GM12878 (cell line): Measurements from ENCODE around the gene GSE1. TPM values are rescaled to one million over a fixed set of nuclear protein-coding genes. Genes with fewer than 3 reads are reported as not detected.

ENCODE experiments used
- ATAC-seq: fragments of 200-7000 bp; cut with Tn5 transposase; 3 replicates; pipeline ENCODE4 v1.9.1; 2020; ENCODE audit warnings: mild to moderate bottlenecking, moderate library complexity
- BruUV-seq: library from RNA; stranded (reverse); fragments of 400-500 nt; replicated peaks from 2 replicates; lab custom pipeline; 2021; lab: Mats Ljungman, UMichigan
- CTCF ChIA-PET: fragments of 300-600 bp; sonication (Branson Sonifier 250); formaldehyde crosslinking; extraction: SDS; loops from one replicate; lab custom pipeline; 2021; ENCODE audit warnings: inconsistent platforms; lab: Yijun Ruan, JAX
- POLR2A ChIA-PET: fragments of 350-600 bp; formaldehyde crosslinking; extraction: SDS; loops from one replicate; lab custom pipeline; 2021; ENCODE audit warnings: inconsistent platforms; lab: Charles Lee
- RAD21 ChIA-PET: fragments of 300-600 bp; sonication (Branson Sonifier 250); formaldehyde crosslinking; loops from one replicate; lab custom pipeline; 2023; ENCODE audit warnings: antibody characterized with exemption; ENCODE audit not compliant: unreplicated experiment; lab: Charles Lee
- SMC1A ChIA-PET: fragments of 300-600 bp; sonication (Branson Sonifier 250); formaldehyde crosslinking; loops from one replicate; lab custom pipeline; 2023; ENCODE audit not compliant: unreplicated experiment, uncharacterized antibody; lab: Charles Lee
- DNase-seq: peaks from one replicate; pipeline ENCODE4 v3.0.0-alpha.2; 2011; ENCODE audit warnings: low read depth, low spot score
- FAIRE-seq: peaks from 3 replicates; lab custom pipeline; 2011; peaks lifted over from hg19 to GRCh38; lab: Jason Lieb, UNC
- H2AFZ ChIP-seq: 2 replicates; pipeline ENCODE4 v1.6.0; 2011; ENCODE audit warnings: low read depth, low read length, control low read depth; ENCODE audit not compliant: control insufficient read depth
- H3K27ac ChIP-seq: 2 replicates; pipeline ENCODE4 v1.5.1; 2011; ENCODE audit warnings: control low read depth; ENCODE audit not compliant: control insufficient read depth, insufficient read depth
- H3K27me3 ChIP-seq, 2 experiments: replicated peaks in 1 of 2; 2 replicates each; pipeline versions ENCODE4 v1.6.0 to v1.6.1; 2011; ENCODE audit warnings: low read length in 1 of 2; ENCODE audit not compliant: control insufficient read depth in 2 of 2, insufficient read depth in 2 of 2
- H3K36me3 ChIP-seq, 2 experiments: 2 replicates each; pipeline ENCODE4 v1.5.1; 2011; ENCODE audit warnings: low read length in 1 of 2; ENCODE audit not compliant: control insufficient read depth in 2 of 2, insufficient read depth in 2 of 2
- H3K4me1 ChIP-seq: 2 replicates; pipeline ENCODE4 v1.6.1; 2011; ENCODE audit warnings: mild to moderate bottlenecking, low read length, moderate library complexity, mixed read lengths; ENCODE audit not compliant: control insufficient read depth, insufficient read depth
- H3K4me2 ChIP-seq: 2 replicates; pipeline ENCODE4 v1.6.0; 2011; ENCODE audit warnings: control low read depth; ENCODE audit not compliant: control insufficient read depth, insufficient read depth
- H3K4me3 ChIP-seq: fragments of 200-600 bp; sonication (generic); 2 replicates; pipeline ENCODE4 v1.5.1; 2016
- H3K79me2 ChIP-seq: 2 replicates; pipeline ENCODE4 v1.6.0; 2011; ENCODE audit warnings: low read length; ENCODE audit not compliant: control insufficient read depth, insufficient read depth
- H3K9ac ChIP-seq: 2 replicates; pipeline ENCODE4 v1.8.0; 2011; ENCODE audit warnings: low read length, control low read depth, mixed read lengths; ENCODE audit not compliant: control insufficient read depth, insufficient read depth
- H3K9me3 ChIP-seq: replicated peaks from 3 replicates; pipeline ENCODE4 v1.5.1; 2011; ENCODE audit warnings: mild to moderate bottlenecking, low read length; ENCODE audit not compliant: control insufficient read depth, insufficient read depth
- H4K20me1 ChIP-seq: 2 replicates; pipeline ENCODE4 v1.6.0; 2011; ENCODE audit not compliant: control insufficient read depth, insufficient read depth
- EGR1 ChIP-seq, 2 experiments: IDR thresholded peaks; 1 replicate in 1 of 2; 2 replicates in 1 of 2; pipeline ENCODE4 v1.6.1; 2011 to 2012; ENCODE audit warnings: low read depth in 2 of 2, low read length in 2 of 2, borderline replicate concordance in 1 of 2, mild to moderate bottlenecking in 1 of 2, moderate library complexity in 1 of 2
- JUNB ChIP-seq: IDR thresholded peaks from 2 replicates; pipeline ENCODE4 v1.6.1; 2016; ENCODE audit warnings: antibody characterized with exemption, mild to moderate bottlenecking
- MEF2B ChIP-seq: fragments of 450-650 bp; IDR thresholded peaks from 2 replicates; pipeline ENCODE4 v1.6.1; 2018; ENCODE audit warnings: mild to moderate bottlenecking, moderate library complexity; ENCODE audit not compliant: partially characterized antibody, poor library complexity, severe bottlenecking
- PBX3 ChIP-seq: IDR thresholded peaks from 2 replicates; pipeline ENCODE4 v1.6.1; 2011; ENCODE audit warnings: mild to moderate bottlenecking, low read depth, low read length, moderate library complexity; ENCODE audit not compliant: insufficient replicate concordance
- PRDM15 ChIP-seq: fragments of 450-650 bp; formaldehyde crosslinking; IDR thresholded peaks from 2 replicates; pipeline ENCODE4 v1.4.0; 2020; ENCODE audit warnings: mild to moderate bottlenecking, moderate library complexity
- WGBS: methylation state at CpG from one replicate; pipeline ENCODE4 v1.1.6; 2016; ENCODE audit warnings: low lambda C conversion rate; ENCODE audit not compliant: insufficient replicate concordance, insufficient coverage; ENCODE audit errors: missing lambda C conversion rate; 5-methylcytosine and 5-hydroxymethylcytosine counted together
- in situ Hi-C: fragments of 300-500 bp; cut with MboI; formaldehyde crosslinking; loops from 9 replicates; pipeline ENCODE4 v1.14.3; 2018; ENCODE audit warnings: mixed read lengths
- intact Hi-C: fragments of 100-400 bp; cut with micrococcal nuclease; formaldehyde crosslinking; loops from one replicate; pipeline ENCODE4 v1.14.2; 2022; ENCODE audit not compliant: unreplicated experiment
- polyA plus RNA-seq, 11 experiments: library from polyadenylated mRNA; depleted of rRNA in 4 of 11; unstranded in 6 of 11; stranded (reverse) in 5 of 11; fragments of >200 nt; fragmentation: Nextera tagmentation in 4 of 11; fragmentation: Illumina TruSeq in 1 of 11; extraction: Ambion mirVana in 4 of 11; extraction: Trizol in 1 of 11; gene quantifications; 1 replicate in 1 of 11; 2 replicates in 10 of 11; pipeline versions ENCODE4 v1.2.1 to v1.2.3, GENCODE V29; 2011 to 2016; ENCODE audit warnings: inconsistent platforms in 2 of 11, missing spikeins in 2 of 11, low read depth in 1 of 11
- total RNA-seq, 4 experiments: library from RNA; depleted of rRNA in 3 of 4; stranded (reverse); fragments of >200 nt in 3 of 4; fragmentation: Illumina TruSeq in 1 of 4; extraction: Trizol in 1 of 4; gene quantifications; 2 replicates each; pipeline versions ENCODE4 v1.2.1 to v1.2.3, GENCODE V29; 2013 to 2021
- TF ChIP-seq, protein P1 (sequence below): fragments of 450-650 bp; IDR thresholded peaks from 2 replicates; pipeline ENCODE4 v1.6.1; 2017; ENCODE audit warnings: mild to moderate bottlenecking, moderate library complexity
- TF ChIP-seq, protein P2 (sequence below): IDR thresholded peaks from 2 replicates; pipeline ENCODE4 v1.6.1; 2011; ENCODE audit warnings: borderline replicate concordance, low read depth, mild to moderate bottlenecking, moderate library complexity, mixed read lengths, low read length; ENCODE audit not compliant: insufficient read depth; ENCODE audit errors: extremely low read length

The GSE1 gene
- total and polyA plus RNA-seq, 10 of the 15 experiments (the other 5 are each of a cell fraction or from before 2014, with no cell fraction given) = 4.6 to 58.7 (median 18.2) TPM

- peaks cover 38% of the 10 kb centered on the region for H3K79me2 ChIP-seq
- peak overlapping the region; percentile 81 for H3K4me3 ChIP-seq
- intact Hi-C loops = loop anchor here (2.0 to 5.0 kb wide), 2 partner anchors 69 to 133 kb away; no protein-coding TSS in a partner anchor
- no peak for TF ChIP-seq PBX3
- TF ChIP-seq, protein P1, sequence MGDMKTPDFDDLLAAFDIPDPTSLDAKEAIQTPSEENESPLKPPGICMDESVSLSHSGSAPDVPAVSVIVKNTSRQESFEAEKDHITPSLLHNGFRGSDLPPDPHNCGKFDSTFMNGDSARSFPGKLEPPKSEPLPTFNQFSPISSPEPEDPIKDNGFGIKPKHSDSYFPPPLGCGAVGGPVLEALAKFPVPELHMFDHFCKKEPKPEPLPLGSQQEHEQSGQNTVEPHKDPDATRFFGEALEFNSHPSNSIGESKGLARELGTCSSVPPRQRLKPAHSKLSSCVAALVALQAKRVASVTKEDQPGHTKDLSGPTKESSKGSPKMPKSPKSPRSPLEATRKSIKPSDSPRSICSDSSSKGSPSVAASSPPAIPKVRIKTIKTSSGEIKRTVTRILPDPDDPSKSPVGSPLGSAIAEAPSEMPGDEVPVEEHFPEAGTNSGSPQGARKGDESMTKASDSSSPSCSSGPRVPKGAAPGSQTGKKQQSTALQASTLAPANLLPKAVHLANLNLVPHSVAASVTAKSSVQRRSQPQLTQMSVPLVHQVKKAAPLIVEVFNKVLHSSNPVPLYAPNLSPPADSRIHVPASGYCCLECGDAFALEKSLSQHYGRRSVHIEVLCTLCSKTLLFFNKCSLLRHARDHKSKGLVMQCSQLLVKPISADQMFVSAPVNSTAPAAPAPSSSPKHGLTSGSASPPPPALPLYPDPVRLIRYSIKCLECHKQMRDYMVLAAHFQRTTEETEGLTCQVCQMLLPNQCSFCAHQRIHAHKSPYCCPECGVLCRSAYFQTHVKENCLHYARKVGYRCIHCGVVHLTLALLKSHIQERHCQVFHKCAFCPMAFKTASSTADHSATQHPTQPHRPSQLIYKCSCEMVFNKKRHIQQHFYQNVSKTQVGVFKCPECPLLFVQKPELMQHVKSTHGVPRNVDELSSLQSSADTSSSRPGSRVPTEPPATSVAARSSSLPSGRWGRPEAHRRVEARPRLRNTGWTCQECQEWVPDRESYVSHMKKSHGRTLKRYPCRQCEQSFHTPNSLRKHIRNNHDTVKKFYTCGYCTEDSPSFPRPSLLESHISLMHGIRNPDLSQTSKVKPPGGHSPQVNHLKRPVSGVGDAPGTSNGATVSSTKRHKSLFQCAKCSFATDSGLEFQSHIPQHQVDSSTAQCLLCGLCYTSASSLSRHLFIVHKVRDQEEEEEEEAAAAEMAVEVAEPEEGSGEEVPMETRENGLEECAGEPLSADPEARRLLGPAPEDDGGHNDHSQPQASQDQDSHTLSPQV = no peak
- TF ChIP-seq EGR1 (IDR thresholded peaks at IDR 0.05; ENCODE audit: borderline replicate concordance in 1 of 2, low read depth in 2 of 2, low read length in 2 of 2) = 0 out of 3 replicates have a peak, but pooled peaks of 1 of the 2 experiments have one; percentile 30
- TF ChIP-seq JUNB = no peak
- TF ChIP-seq, protein P2, sequence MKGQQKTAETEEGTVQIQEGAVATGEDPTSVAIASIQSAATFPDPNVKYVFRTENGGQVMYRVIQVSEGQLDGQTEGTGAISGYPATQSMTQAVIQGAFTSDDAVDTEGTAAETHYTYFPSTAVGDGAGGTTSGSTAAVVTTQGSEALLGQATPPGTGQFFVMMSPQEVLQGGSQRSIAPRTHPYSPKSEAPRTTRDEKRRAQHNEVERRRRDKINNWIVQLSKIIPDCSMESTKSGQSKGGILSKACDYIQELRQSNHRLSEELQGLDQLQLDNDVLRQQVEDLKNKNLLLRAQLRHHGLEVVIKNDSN = no peak
- TF ChIP-seq PRDM15 (CRISPR knock-in tag) = no peak
- TF ChIP-seq MEF2B = no peak
These were observed 74.7 kb downstream of the GSE1 start for GRCh38 chr16:85687651-85688471.

More at GRCh38 chr16:85687651-85688471, 74.7 kb downstream of the GSE1 start:
- peak overlapping the region; percentile 58 for H3K4me2 ChIP-seq
- DNase-seq (no peak), FAIRE-seq (no peak), ATAC-seq (peak; percentile 30)
- peak overlapping the region; percentile 86; the same call in 1 of the 2 replicates for H2AFZ ChIP-seq
- no peaks in the 10 kb centered on the region for H3K9me3 ChIP-seq
- no peaks in the 10 kb centered on the region for H4K20me1 ChIP-seq
- BruUV-seq = no TSS peak
- RAD21 ChIA-PET = no interaction called here
- SMC1A ChIA-PET = interaction anchor here (2.0 kb wide), 1 partner anchor 71 kb away, joined by 5 read pairs; no protein-coding TSS in a partner anchor
- CTCF ChIA-PET = interaction anchor here (0.7 to 1.4 kb wide), 2 partner anchors 28 to 29 kb away, joined by 3 to 6 read pairs; no protein-coding TSS in a partner anchor
- peaks cover 0 to 2% of the 10 kb centered on the region in 2 experiments; a peak in 3 of 4 replicates for H3K36me3 ChIP-seq
- H3K4me1 ChIP-seq = peaks cover 23% of the 10 kb centered on the region
- POLR2A ChIA-PET = no interaction called here
- peak overlapping the region; percentile 69 for H3K27ac ChIP-seq
- no peaks in the 10 kb centered on the region for H3K27me3 ChIP-seq
- in situ Hi-C loops = no loop called here
- peak overlapping the region; percentile 80 for H3K9ac ChIP-seq
- 3% methylated on average over 49 of the region's 49 CpGs for WGBS
